OCI-LY1 (cell line): ENCODE measurements around the gene IGFBPL1.

Experiments
- H2AFZ ChIP-seq: fragments of 200-600 bp; sonication (generic), shearing (Covaris generic); 2 replicates; pipeline ENCODE4 v1.6.0; 2014; ENCODE audit warnings: antibody characterized with exemption, mild to moderate bottlenecking, low read length
- H3F3A ChIP-seq: fragments of 200-600 bp; sonication (generic), shearing (Covaris generic); 2 replicates; pipeline ENCODE4 v1.6.0; 2014; ENCODE audit warnings: mild to moderate bottlenecking, antibody characterized with exemption, low read length, moderate library complexity; ENCODE audit not compliant: insufficient read depth
- H3K27ac ChIP-seq: fragments of 200-600 bp; sonication (generic); 2 replicates; pipeline ENCODE4 v1.5.1; 2014; ENCODE audit warnings: low read length, mixed run types, mild to moderate bottlenecking, low read depth; ENCODE audit not compliant: poor library complexity, severe bottlenecking
- H3K27me3 ChIP-seq: fragments of 200-600 bp; sonication (generic); 2 replicates; pipeline ENCODE4 v1.6.0; 2014; ENCODE audit warnings: antibody characterized with exemption, mild to moderate bottlenecking, low read length, moderate library complexity; ENCODE audit not compliant: insufficient read depth
- H3K36me3 ChIP-seq: fragments of 200-600 bp; sonication (generic); 2 replicates; pipeline ENCODE4 v1.6.1; 2014; ENCODE audit warnings: mild to moderate bottlenecking, antibody characterized with exemption, low read length, moderate library complexity, mixed read lengths; ENCODE audit not compliant: insufficient read depth
- H3K4me1 ChIP-seq: fragments of 200-600 bp; sonication (generic); 2 replicates; pipeline ENCODE4 v1.5.1; 2014; ENCODE audit warnings: mild to moderate bottlenecking, low read length, moderate library complexity; ENCODE audit not compliant: insufficient read depth, severe bottlenecking
- H3K4me2 ChIP-seq: fragments of 200-600 bp; sonication (generic), shearing (Covaris generic); 2 replicates; pipeline ENCODE4 v1.6.1; 2014; ENCODE audit warnings: low read length
- H3K4me3 ChIP-seq: fragments of 200-600 bp; sonication (generic); 2 replicates; pipeline ENCODE4 v1.5.1; 2014; ENCODE audit warnings: low read length, low read depth, mild to moderate bottlenecking, mixed read lengths; ENCODE audit not compliant: poor library complexity, severe bottlenecking
- H3K79me2 ChIP-seq: fragments of 200-600 bp; shearing (Covaris generic); 2 replicates; pipeline ENCODE4 v1.6.1; 2016; ENCODE audit warnings: mixed run types, low read length, mixed read lengths; ENCODE audit not compliant: insufficient read depth
- H3K9ac ChIP-seq: fragments of 200-600 bp; sonication (generic), shearing (Covaris generic); 2 replicates; pipeline ENCODE4 v1.6.1; 2014; ENCODE audit warnings: mild to moderate bottlenecking, low read length, mixed read lengths
- H3K9me2 ChIP-seq: fragments of 200-600 bp; sonication (generic), shearing (Covaris generic); 2 replicates; pipeline ENCODE4 v1.6.1; 2014; ENCODE audit warnings: low read depth, mild to moderate bottlenecking, low read length, mixed read lengths
- H3K9me3 ChIP-seq: fragments of 200-600 bp; shearing (Covaris generic); 2 replicates; pipeline ENCODE4 v1.6.1; 2014; ENCODE audit warnings: low read length, mixed read lengths
- H4K20me1 ChIP-seq: fragments of 200-600 bp; sonication (generic), shearing (Covaris generic); 2 replicates; pipeline ENCODE4 v1.6.0; 2016; ENCODE audit warnings: mild to moderate bottlenecking, low read length; ENCODE audit not compliant: insufficient read depth
- CTCF ChIP-seq: fragments of 200-600 bp; sonication (generic), shearing (Covaris generic); IDR thresholded peaks from 2 replicates; pipeline ENCODE4 v1.5.1; 2017; ENCODE audit warnings: mild to moderate bottlenecking, antibody characterized with exemption, low read length, moderate library complexity, mixed read lengths
- EZH2 ChIP-seq: fragments of 200-600 bp; sonication (generic), shearing (Covaris generic); IDR thresholded peaks from 2 replicates; pipeline ENCODE4 v1.8.0; 2017; ENCODE audit warnings: borderline replicate concordance, mixed run types, mild to moderate bottlenecking, antibody characterized with exemption, low read length, moderate library complexity, mixed read lengths

IGFBPL1 gene

GRCh38 chr9:38434365-38434764 is 10.1 kb upstream of the IGFBPL1 start:
- no peak overlapping the region for H3K4me3 ChIP-seq
- no peaks in the 10 kb centered on the region for H4K20me1 ChIP-seq
- H3K9ac ChIP-seq = no peak overlapping the region
- H3K4me2 ChIP-seq = no peak overlapping the region
- no peaks in the 10 kb centered on the region for H3K4me1 ChIP-seq
- no peak overlapping the region for H2AFZ ChIP-seq
- no peaks in the 10 kb centered on the region for H3K9me3 ChIP-seq
- H3K36me3 ChIP-seq = no peaks in the 10 kb centered on the region
- H3K27me3 ChIP-seq = peaks cover 2% of the 10 kb centered on the region; the same call in 1 of the 2 replicates
- H3K9me2 ChIP-seq = no peaks in the 10 kb centered on the region
- H3K79me2 ChIP-seq = no peaks in the 10 kb centered on the region
- no peak for TF ChIP-seq EZH2
- TF ChIP-seq CTCF = no peak
- H3K27ac ChIP-seq = no peak overlapping the region
- H3F3A ChIP-seq = no peaks in the 10 kb centered on the region

- Histone ChIP-seq H3F3A (no peaks in the 10 kb centered on the region), H3K27me3 (peaks cover 2% of the 10 kb centered on the region; the same call in 1 of the 2 replicates), H3K27ac (no peak overlapping the region), H2AFZ (no peak overlapping the region), H3K4me2 (no peak overlapping the region), H3K4me3 (no peak overlapping the region), H3K79me2 (no peaks in the 10 kb centered on the region), H3K36me3 (no peaks in the 10 kb centered on the region), H3K9ac (no peak overlapping the region), H3K9me3 (no peaks in the 10 kb centered on the region), H3K9me2 (no peaks in the 10 kb centered on the region), H3K4me1 (no peaks in the 10 kb centered on the region), H4K20me1 (no peaks in the 10 kb centered on the region)
- TF ChIP-seq EZH2 = no peak
- peak; percentile 58 for TF ChIP-seq CTCF
Observed at GRCh38 chr9:38432922-38433510, 8.8 kb upstream of the IGFBPL1 start.

- Histone ChIP-seq H3K4me2 (no peak overlapping the region), H3K36me3 (no peaks in the 10 kb centered on the region), H3K4me3 (no peak overlapping the region), H4K20me1 (no peaks in the 10 kb centered on the region), H3K9me2 (no peaks in the 10 kb centered on the region), H3F3A (no peaks in the 10 kb centered on the region), H3K4me1 (no peaks in the 10 kb centered on the region), H3K79me2 (no peaks in the 10 kb centered on the region), H3K27me3 (peaks cover 2% of the 10 kb centered on the region; the same call in 1 of the 2 replicates), H3K9me3 (no peaks in the 10 kb centered on the region), H3K27ac (no peak overlapping the region), H3K9ac (no peak overlapping the region), H2AFZ (no peak overlapping the region)
- TF ChIP-seq CTCF (no peak), EZH2 (no peak)
Observed at GRCh38 chr9:38431116-38431515, 6.9 kb upstream of the IGFBPL1 start.
